CD4-positive, CD25-positive, alpha-beta regulatory T cell (primary cell): ENCODE data around the gene PLCB1. TPM values are rescaled to one million over a fixed set of nuclear protein-coding genes. Genes with fewer than 3 reads are reported as not detected.

Experiments used
- ATAC-seq, 2 donors: fragments of 150-1000 bp; cut with Tn5 transposase; one replicate each; pipeline ENCODE4 v1.10.0; 2021; ENCODE audit warnings: low read depth in 2 of 2, moderate number of reproducible peaks in 2 of 2, moderate library complexity in 1 of 2
- DNase-seq, 3 donors: peaks; one replicate each; pipeline versions ENCODE4 v3.0.0 to v3.0.0-alpha.2; 2012 to 2022; ENCODE audit warnings: mixed read lengths in 1 of 3
- H3K27ac ChIP-seq: one replicate; pipeline ENCODE4 v1.7.0; 2013; ENCODE audit warnings: mild to moderate bottlenecking, low read length; ENCODE audit not compliant: insufficient read depth, poor library complexity, severe bottlenecking
- H3K27me3 ChIP-seq: one replicate; pipeline ENCODE4 v1.7.0; 2013; ENCODE audit warnings: low read length; ENCODE audit not compliant: control insufficient read depth, insufficient read depth
- H3K36me3 ChIP-seq: one replicate; pipeline ENCODE4 v1.7.0; 2013; ENCODE audit warnings: mild to moderate bottlenecking, low read length, moderate library complexity; ENCODE audit not compliant: control insufficient read depth, insufficient read depth
- H3K4me1 ChIP-seq: 2 replicates; pipeline ENCODE4 v1.7.0; 2013; ENCODE audit warnings: mild to moderate bottlenecking, low read length; ENCODE audit not compliant: insufficient read depth, control insufficient read depth, poor library complexity, severe bottlenecking
- H3K4me3 ChIP-seq: one replicate; pipeline ENCODE4 v1.7.0; 2013; ENCODE audit warnings: low read depth, mild to moderate bottlenecking, low read length, moderate library complexity
- H3K9me3 ChIP-seq, 2 experiments: 1 replicate in 1 of 2; 2 replicates in 1 of 2; pipeline ENCODE4 v1.7.0; 2013; ENCODE audit warnings: low read length in 2 of 2, mild to moderate bottlenecking in 1 of 2, moderate library complexity in 1 of 2; ENCODE audit not compliant: control insufficient read depth in 2 of 2
- H3K27ac Mint-ChIP-seq, 3 donors: one replicate each; pipeline ENCODE4 v1.8.0; 2020 to 2022; ENCODE audit warnings: mild to moderate bottlenecking in 3 of 3, mixed read lengths in 3 of 3, moderate library complexity in 2 of 3
- H3K27me3 Mint-ChIP-seq: one replicate; pipeline ENCODE4 v1.8.0; 2022; ENCODE audit warnings: mild to moderate bottlenecking, mixed read lengths
- H3K36me3 Mint-ChIP-seq: one replicate; pipeline ENCODE4 v1.8.0; 2020; ENCODE audit warnings: mixed read lengths
- H3K4me1 Mint-ChIP-seq, 4 donors: one replicate each; pipeline ENCODE4 v1.8.0; 2020 to 2022; ENCODE audit warnings: mixed read lengths in 4 of 4, mild to moderate bottlenecking in 1 of 4
- H3K4me3 Mint-ChIP-seq, 4 donors: one replicate each; pipeline ENCODE4 v1.8.0; 2020 to 2022; ENCODE audit warnings: mild to moderate bottlenecking in 4 of 4, mixed read lengths in 4 of 4, moderate library complexity in 3 of 4
- H3K9me3 Mint-ChIP-seq, 7 donors: one replicate each; pipeline ENCODE4 v1.8.0; 2020 to 2022; ENCODE audit warnings: mixed read lengths in 7 of 7, mild to moderate bottlenecking in 3 of 7, moderate library complexity in 2 of 7
- polyA plus RNA-seq, 4 donors: library from polyadenylated mRNA; unstranded; fragments of 300-500 nt; fragmentation: Illumina TruSeq; gene quantifications; one replicate each; pipeline ENCODE4 v1.2.3, GENCODE V29; 2021
- total RNA-seq: library from RNA; stranded (reverse); gene quantifications from one replicate; pipeline ENCODE4 v1.2.3, GENCODE V29; 2022

PLCB1 gene
- total and polyA plus RNA-seq, 5 donors from 2014 or later = 0.17 to 1.8 (median 0.44) TPM; not detected in 2

GRCh38 chr20:8187740-8188139, 55.7 kb downstream of the PLCB1 start:
- no peak overlapping the region for H3K27ac Mint-ChIP-seq
- no peak for DNase-seq
- peaks cover 0 to 3% (median 0%) of the 10 kb centered on the region in 7 donors for H3K9me3 Mint-ChIP-seq
- H3K36me3 Mint-ChIP-seq = no peaks in the 10 kb centered on the region
- Histone ChIP-seq H3K36me3 (no peaks in the 10 kb centered on the region), H3K4me3 (no peak overlapping the region), H3K4me1 (no peaks in the 10 kb centered on the region), H3K9me3 (no peaks in the 10 kb centered on the region), H3K27me3 (peaks cover 2% of the 10 kb centered on the region), H3K27ac (no peak overlapping the region)
- no peaks in the 10 kb centered on the region for H3K4me1 Mint-ChIP-seq
- no peak for ATAC-seq
- peaks cover 10% of the 10 kb centered on the region for H3K27me3 Mint-ChIP-seq
- H3K4me3 Mint-ChIP-seq = no peak overlapping the region

- Histone ChIP-seq H3K9me3 (no peaks in the 10 kb centered on the region), H3K27me3 (peaks cover 2% of the 10 kb centered on the region), H3K4me3 (no peak overlapping the region), H3K4me1 (no peaks in the 10 kb centered on the region), H3K36me3 (no peaks in the 10 kb centered on the region), H3K27ac (no peak overlapping the region)
- no peak for ATAC-seq
- no peak overlapping the region for H3K27ac Mint-ChIP-seq
- no peak overlapping the region for H3K4me3 Mint-ChIP-seq
- DNase-seq = no peak
- H3K36me3 Mint-ChIP-seq = no peaks in the 10 kb centered on the region
- H3K4me1 Mint-ChIP-seq = no peaks in the 10 kb centered on the region
- H3K9me3 Mint-ChIP-seq = peaks cover 0 to 5% (median 0%) of the 10 kb centered on the region in 7 donors
- peaks cover 4% of the 10 kb centered on the region for H3K27me3 Mint-ChIP-seq
Measured at GRCh38 chr20:8190043-8190880, 58.2 kb downstream of the PLCB1 start.

- H3K9me3 ChIP-seq = no peaks in the 10 kb centered on the region
- H3K36me3 Mint-ChIP-seq = no peaks in the 10 kb centered on the region
- H3K27ac Mint-ChIP-seq = no peak overlapping the region
- peaks cover 0 to 11% (median 0%) of the 10 kb centered on the region in 7 donors for H3K9me3 Mint-ChIP-seq
- peaks cover 4% of the 10 kb centered on the region for H3K27me3 Mint-ChIP-seq
- H3K27ac ChIP-seq = no peak overlapping the region
- H3K4me3 Mint-ChIP-seq = no peak overlapping the region
- H3K27me3 ChIP-seq = no peaks in the 10 kb centered on the region
- DNase-seq = no peak
- H3K4me1 Mint-ChIP-seq = no peaks in the 10 kb centered on the region
- no peak for ATAC-seq
- no peak overlapping the region for H3K4me3 ChIP-seq
- no peaks in the 10 kb centered on the region for H3K4me1 ChIP-seq
- H3K36me3 ChIP-seq = no peaks in the 10 kb centered on the region
Measured at GRCh38 chr20:8194721-8195120, 62.7 kb downstream of the PLCB1 start.

- no peaks in the 10 kb centered on the region for H3K4me1 Mint-ChIP-seq
- Histone ChIP-seq H3K27me3 (no peaks in the 10 kb centered on the region), H3K36me3 (no peaks in the 10 kb centered on the region), H3K4me1 (no peaks in the 10 kb centered on the region), H3K27ac (no peak overlapping the region), H3K4me3 (no peak overlapping the region), H3K9me3 (no peaks in the 10 kb centered on the region)
- DNase-seq (no peak), ATAC-seq (no peak)
- H3K27ac Mint-ChIP-seq = no peak overlapping the region
- H3K9me3 Mint-ChIP-seq = peaks cover 0 to 11% (median 0%) of the 10 kb centered on the region in 7 donors
- H3K27me3 Mint-ChIP-seq = peaks cover 4% of the 10 kb centered on the region
- H3K4me3 Mint-ChIP-seq = no peak overlapping the region
- H3K36me3 Mint-ChIP-seq = no peaks in the 10 kb centered on the region
Measured at GRCh38 chr20:8196096-8196495, 64.0 kb downstream of the PLCB1 start.

GRCh38 chr20:8200220-8200619, 68.2 kb downstream of the PLCB1 start:
- no peak for ATAC-seq

GRCh38 chr20:8203366-8203765, 71.3 kb downstream of the PLCB1 start:
- no peaks in the 10 kb centered on the region for H3K36me3 ChIP-seq
- H3K27ac Mint-ChIP-seq = no peak overlapping the region
- H3K27me3 Mint-ChIP-seq = no peaks in the 10 kb centered on the region
- no peaks in the 10 kb centered on the region for H3K4me1 ChIP-seq
- H3K4me1 Mint-ChIP-seq = no peaks in the 10 kb centered on the region
- no peak overlapping the region for H3K4me3 ChIP-seq
- DNase-seq (no peak), ATAC-seq (no peak)
- H3K36me3 Mint-ChIP-seq = no peaks in the 10 kb centered on the region
- H3K9me3 Mint-ChIP-seq = peaks cover 0 to 2% (median 0%) of the 10 kb centered on the region in 7 donors
- H3K9me3 ChIP-seq = no peaks in the 10 kb centered on the region
- H3K4me3 Mint-ChIP-seq = no peak overlapping the region
- no peak overlapping the region for H3K27ac ChIP-seq
- no peaks in the 10 kb centered on the region for H3K27me3 ChIP-seq

More at GRCh38 chr20:8200220-8200619, 68.2 kb downstream of the PLCB1 start:
- no peak overlapping the region for H3K27ac ChIP-seq
- H3K4me1 ChIP-seq = no peaks in the 10 kb centered on the region
- no peaks in the 10 kb centered on the region for H3K36me3 ChIP-seq
- no peak for DNase-seq
- Mint-ChIP-seq H3K27ac (no peak overlapping the region), H3K9me3 (peaks cover 0 to 6% (median 0%) of the 10 kb centered on the region in 7 donors), H3K27me3 (no peaks in the 10 kb centered on the region), H3K4me1 (no peaks in the 10 kb centered on the region), H3K4me3 (no peak overlapping the region), H3K36me3 (no peaks in the 10 kb centered on the region)
- H3K9me3 ChIP-seq = no peaks in the 10 kb centered on the region
- no peak overlapping the region for H3K4me3 ChIP-seq
- H3K27me3 ChIP-seq = no peaks in the 10 kb centered on the region

GRCh38 chr20:8205996-8206395, 73.9 kb downstream of the PLCB1 start:
- no peak overlapping the region for H3K27ac ChIP-seq
- Mint-ChIP-seq H3K9me3 (peaks cover 0 to 2% (median 0%) of the 10 kb centered on the region in 7 donors), H3K4me1 (no peaks in the 10 kb centered on the region), H3K4me3 (no peak overlapping the region), H3K27me3 (no peaks in the 10 kb centered on the region), H3K36me3 (no peaks in the 10 kb centered on the region), H3K27ac (no peak overlapping the region)
- no peak for ATAC-seq
- H3K4me3 ChIP-seq = no peak overlapping the region
- no peaks in the 10 kb centered on the region for H3K27me3 ChIP-seq
- H3K4me1 ChIP-seq = no peaks in the 10 kb centered on the region
- H3K9me3 ChIP-seq = no peaks in the 10 kb centered on the region
- no peak for DNase-seq
- H3K36me3 ChIP-seq = no peaks in the 10 kb centered on the region

GRCh38 chr20:8208226-8208625, 76.2 kb downstream of the PLCB1 start:
- ATAC-seq (no peak), DNase-seq (no peak)
- Histone ChIP-seq H3K4me1 (no peaks in the 10 kb centered on the region), H3K36me3 (no peaks in the 10 kb centered on the region), H3K4me3 (no peak overlapping the region), H3K9me3 (no peaks in the 10 kb centered on the region), H3K27ac (no peak overlapping the region), H3K27me3 (no peaks in the 10 kb centered on the region)
- Mint-ChIP-seq H3K36me3 (no peaks in the 10 kb centered on the region), H3K4me3 (no peak overlapping the region), H3K27me3 (peaks cover 4% of the 10 kb centered on the region), H3K9me3 (no peaks in the 10 kb centered on the region), H3K27ac (no peak overlapping the region), H3K4me1 (peaks cover 0 to 4% (median under 1%) of the 10 kb centered on the region in 4 donors)
